BLaER1 treated with 17β-estradiol and CSF1 and Interleukin-3, amounts not matched to agents 10 nM and 100 nM (cell line): Measurements from ENCODE around the gene FARSA.

Experiments
- H3K27ac ChIP-seq, 11 experiments: shearing (Covaris generic); formaldehyde crosslinking; 2 replicates each; pipeline ENCODE4 v1.8.1; 2022
- H3K27me3 ChIP-seq, 11 experiments: shearing (Covaris generic); formaldehyde crosslinking; 2 replicates each; pipeline ENCODE4 v1.8.1; 2022
- H3K36me3 ChIP-seq, 11 experiments: shearing (Covaris generic); formaldehyde crosslinking; 2 replicates each; pipeline ENCODE4 v1.8.1; 2022
- H3K4me1 ChIP-seq, 10 experiments: shearing (Covaris generic); formaldehyde crosslinking; 2 replicates each; pipeline ENCODE4 v1.8.1; 2022
- H3K4me2 ChIP-seq, 11 experiments: shearing (Covaris generic); formaldehyde crosslinking; 2 replicates each; pipeline ENCODE4 v1.8.1; 2022
- H3K4me3 ChIP-seq, 10 experiments: shearing (Covaris generic); formaldehyde crosslinking; 2 replicates each; pipeline ENCODE4 v1.8.1; 2022
- H3K9ac ChIP-seq, 11 experiments: shearing (Covaris generic); formaldehyde crosslinking; 2 replicates each; pipeline ENCODE4 v1.8.1; 2022
- H3K9me3 ChIP-seq, 11 experiments: shearing (Covaris generic); formaldehyde crosslinking; replicated peaks in 1 of 11; 2 replicates each; pipeline ENCODE4 v1.8.1; 2022
- H4K20me1 ChIP-seq, 11 experiments: shearing (Covaris generic); formaldehyde crosslinking; 2 replicates each; pipeline ENCODE4 v1.8.1; 2022
- Cebpa-rat ChIP-seq, 11 experiments: shearing (Covaris generic); IDR thresholded peaks; 2 replicates each; pipeline ENCODE4 v1.8.1; 2022

FARSA gene

DNA sequence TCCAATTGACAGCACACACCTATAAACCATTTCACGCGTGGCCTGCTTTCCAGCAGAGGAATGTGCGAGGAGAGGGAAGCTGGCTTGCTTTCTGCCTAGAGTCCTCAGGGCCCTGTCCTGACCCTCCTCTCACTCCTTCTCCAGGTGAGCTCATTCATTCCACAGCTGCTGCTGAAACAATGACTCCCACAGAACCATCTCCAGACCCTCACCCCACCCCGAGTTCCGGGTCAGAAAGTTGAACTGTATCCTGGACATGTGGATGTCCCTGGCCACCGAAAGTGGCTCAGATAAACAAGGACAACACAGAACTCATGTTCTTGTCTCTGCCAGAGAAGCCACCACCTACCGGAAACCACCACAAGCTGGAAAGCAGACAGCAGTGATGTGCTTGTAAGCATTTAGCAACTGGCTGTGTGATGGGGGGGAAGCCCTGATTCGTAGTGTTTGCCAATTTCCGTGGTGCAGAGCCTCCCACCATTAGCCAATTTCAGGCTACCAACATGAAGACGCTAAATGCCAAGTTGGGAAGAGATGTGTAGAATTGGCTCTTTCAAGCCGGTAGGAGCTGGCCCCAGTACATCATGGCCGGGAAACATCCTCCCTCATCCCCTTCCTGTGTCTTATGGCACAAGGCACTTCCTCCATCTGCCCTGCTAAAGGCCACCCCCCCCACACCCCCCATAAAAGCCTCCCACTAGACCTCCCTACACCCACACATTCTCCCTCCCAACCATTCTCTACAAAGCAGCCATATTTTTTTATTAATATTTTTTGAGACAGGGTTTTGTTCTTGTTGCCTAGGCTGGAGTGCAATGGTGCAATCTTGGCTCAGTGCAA, 19.4 kb downstream of the FARSA start:
- Histone ChIP-seq H3K4me2 (peak overlapping the region; percentile 43 to 77 (median 66)), H3K36me3 (no peaks in the 10 kb centered on the region)

DNA sequence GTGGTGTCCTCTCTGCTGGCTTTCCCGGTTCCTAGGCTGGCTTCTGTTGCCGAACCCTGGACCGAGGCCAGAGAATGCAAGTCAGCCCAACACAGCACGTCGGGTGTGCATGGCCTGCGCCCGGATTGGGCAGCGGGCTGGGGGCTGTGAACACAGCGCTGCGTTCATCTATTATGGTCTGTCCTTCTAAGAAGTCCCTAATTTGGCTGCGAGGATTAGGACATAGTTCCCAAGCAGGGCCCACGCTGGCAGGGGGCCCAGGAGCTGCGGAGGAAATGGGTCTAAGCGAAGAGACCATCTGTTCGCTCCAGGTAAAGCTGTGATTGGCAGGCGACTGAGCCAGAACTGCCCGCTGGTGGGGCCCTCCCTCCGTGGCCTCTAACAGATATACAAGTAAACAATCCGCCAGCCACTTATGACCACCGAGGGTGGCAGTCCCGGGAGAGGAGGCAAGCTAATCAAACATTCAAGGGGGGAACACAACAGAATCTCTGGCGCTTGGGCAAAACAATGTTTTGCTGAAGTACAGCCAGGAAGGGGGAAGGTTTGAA, 20.4 kb downstream of the FARSA start:
- Histone ChIP-seq H3K9me3 (no peaks in the 10 kb centered on the region), H3K27ac (peak overlapping the region in 10 of 11 experiments; percentile 57 to 87 (median 80); a peak in 20 of 22 replicates), H3K36me3 (no peaks in the 10 kb centered on the region), H4K20me1 (no peaks in the 10 kb centered on the region), H3K27me3 (no peaks in the 10 kb centered on the region), H3K4me3 (no peak overlapping the region), H3K4me1 (peaks cover 17 to 27% (median 22%) of the 10 kb centered on the region in 10 experiments), H3K4me2 (peak overlapping the region in 10 of 11 experiments; percentile 43 to 77 (median 66); a peak in 19 of 22 replicates), H3K9ac (peak overlapping the region in 8 of 11 experiments; percentile 61 to 79 (median 70); a peak in 13 of 22 replicates)
- no peak for TF ChIP-seq Cebpa-rat (IDR thresholded peaks at IDR 0.05)

More for the DNA sequence above, 19.4 kb downstream of the FARSA start:
- H4K20me1 ChIP-seq: no peaks in the 10 kb centered on the region
- peaks cover 19 to 37% (median 29%) of the 10 kb centered on the region in 10 experiments for H3K4me1 ChIP-seq
- H3K27me3 ChIP-seq: no peaks in the 10 kb centered on the region
- peak overlapping the region; percentile 34 to 87 (median 80); a peak in 20 of 22 replicates for H3K27ac ChIP-seq
- no peak overlapping the region; a peak in 2 of 20 replicates for H3K4me3 ChIP-seq
- no peaks in the 10 kb centered on the region for H3K9me3 ChIP-seq
- peak in 6 of 11 experiments; percentile 10 to 82 (median 61); a peak in 7 of 22 replicates for TF ChIP-seq Cebpa-rat (IDR thresholded peaks at IDR 0.05)
- H3K9ac ChIP-seq: peak overlapping the region in 9 of 11 experiments; percentile 58 to 79 (median 68); a peak in 18 of 22 replicates

DNA sequence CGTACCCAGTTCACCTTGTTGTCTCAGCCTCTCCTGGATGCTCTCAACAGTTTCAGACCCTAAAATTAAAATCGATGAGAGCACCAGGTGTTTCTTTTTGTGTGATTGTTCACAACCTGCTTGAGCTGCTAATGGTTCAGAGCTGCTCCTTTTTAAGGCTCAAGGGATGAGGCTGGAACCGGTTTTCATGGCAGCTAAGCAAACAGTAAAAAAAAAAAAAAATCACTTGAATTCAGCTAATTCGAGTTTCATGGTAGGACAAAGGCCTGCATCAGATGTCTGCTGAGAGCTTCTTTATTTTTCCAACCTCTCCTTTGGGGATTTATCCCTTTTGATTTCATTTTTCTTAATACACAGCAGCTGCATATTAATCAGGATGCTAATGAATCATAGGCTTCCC, 20.9 kb downstream of the FARSA start:
- Histone ChIP-seq H3K27ac (peak overlapping the region in 9 of 11 experiments; percentile 77 to 87 (median 81); a peak in 11 of 22 replicates), H3K36me3 (no peaks in the 10 kb centered on the region), H3K4me3 (no peak overlapping the region), H3K27me3 (no peaks in the 10 kb centered on the region), H3K9ac (peak overlapping the region in 3 of 11 experiments; percentile 66 to 74 (median 72); a peak in 2 of 22 replicates), H3K4me2 (peak overlapping the region in 3 of 11 experiments; percentile 61 to 77 (median 69); a peak in 4 of 22 replicates), H4K20me1 (no peaks in the 10 kb centered on the region), H3K4me1 (peaks cover 17 to 25% (median 22%) of the 10 kb centered on the region in 10 experiments), H3K9me3 (no peaks in the 10 kb centered on the region)
- TF ChIP-seq Cebpa-rat (IDR thresholded peaks at IDR 0.05): no peak

DNA sequence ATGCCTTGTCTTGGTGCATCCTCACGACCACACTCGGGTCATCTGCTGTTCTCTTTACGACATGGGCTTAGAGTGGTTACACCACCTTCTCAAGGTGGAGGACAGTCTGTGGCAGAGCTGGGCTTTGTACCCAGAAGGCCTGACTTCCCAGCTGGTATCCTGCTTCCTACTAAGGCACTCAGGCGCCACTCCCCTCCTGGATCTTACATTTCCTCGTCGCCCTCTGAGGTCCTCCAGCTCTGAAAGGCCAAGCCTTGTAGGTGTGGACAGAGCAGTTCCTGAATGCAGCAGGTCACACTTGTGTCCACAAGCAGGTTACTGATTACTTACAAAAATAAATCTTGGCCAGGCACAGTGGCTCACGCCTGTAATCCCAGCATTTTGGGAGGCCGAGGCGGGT, 26.3 kb downstream of the FARSA start:
- Histone ChIP-seq H3K27ac (no peak overlapping the region), H3K27me3 (no peaks in the 10 kb centered on the region), H3K9me3 (no peaks in the 10 kb centered on the region), H4K20me1 (no peaks in the 10 kb centered on the region), H3K4me2 (no peak overlapping the region), H3K4me1 (no peaks in the 10 kb centered on the region), H3K4me3 (no peak overlapping the region), H3K9ac (no peak overlapping the region), H3K36me3 (peaks cover 0 to 29% (median 9%) of the 10 kb centered on the region in 11 experiments; a peak in 12 of 22 replicates)
- TF ChIP-seq Cebpa-rat (IDR thresholded peaks at IDR 0.05): no peak

DNA sequence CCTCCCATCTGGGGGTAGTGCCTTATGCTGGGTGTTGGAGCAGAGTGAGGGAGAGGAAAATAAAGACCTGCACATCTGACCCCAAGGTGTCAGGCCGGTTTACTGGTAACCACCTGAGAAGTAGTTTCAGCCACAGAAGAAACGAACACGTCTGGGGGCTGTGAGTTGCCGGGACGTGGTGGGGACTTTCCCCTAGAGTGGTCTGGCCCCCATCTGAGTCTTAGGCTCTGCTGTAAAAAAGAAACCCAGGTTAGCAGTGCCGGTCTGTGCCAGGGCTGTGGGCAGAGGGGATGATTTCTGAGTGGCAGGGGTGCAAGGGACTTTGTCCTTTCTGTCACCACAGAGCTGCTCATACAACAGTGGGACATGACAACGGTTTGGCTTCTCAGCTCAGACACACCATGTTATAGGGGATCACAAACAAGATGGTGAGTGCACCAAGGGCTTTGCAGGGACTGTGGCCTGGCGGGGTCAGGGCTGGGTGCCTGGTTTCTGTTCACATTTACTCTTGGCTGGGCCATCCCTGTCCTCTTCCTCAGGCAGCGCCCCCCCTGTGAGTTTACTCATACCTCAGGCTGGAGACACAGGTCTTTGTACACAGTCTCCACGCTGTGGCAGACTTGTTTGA, 33.5 kb downstream of the FARSA start:
- Histone ChIP-seq H3K27me3 (no peaks in the 10 kb centered on the region), H3K9me3 (no peaks in the 10 kb centered on the region), H3K27ac (no peak overlapping the region), H3K36me3 (peaks cover 42 to 89% (median 64%) of the 10 kb centered on the region in 11 experiments), H3K9ac (no peak overlapping the region), H3K4me3 (no peak overlapping the region), H4K20me1 (peaks cover 0 to 15% (median 0%) of the 10 kb centered on the region in 11 experiments; a peak in 1 of 22 replicates), H3K4me2 (no peak overlapping the region), H3K4me1 (no peaks in the 10 kb centered on the region)
- no peak for TF ChIP-seq Cebpa-rat (IDR thresholded peaks at IDR 0.05)

DNA sequence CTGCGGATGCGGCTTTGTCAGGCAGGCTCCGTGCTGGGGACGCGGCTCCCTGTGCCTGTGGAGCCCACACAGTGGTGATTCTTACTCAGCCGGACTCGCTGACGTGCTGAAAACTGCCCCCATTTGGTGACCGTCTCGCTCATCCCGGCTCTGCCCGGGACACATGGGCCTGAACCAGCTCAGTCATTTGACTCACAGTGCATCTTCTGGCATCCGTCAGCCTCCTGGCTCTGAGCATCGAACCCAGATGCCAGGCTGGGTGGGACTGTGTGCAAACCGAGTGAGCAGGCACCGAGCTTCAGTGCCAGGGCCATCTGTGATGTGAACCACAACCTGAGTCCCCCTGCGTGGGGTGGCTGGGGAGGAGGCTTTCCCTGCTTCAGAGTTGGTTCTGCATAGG, 37.1 kb downstream of the FARSA start:
- Histone ChIP-seq H3K4me1 (peaks cover 8 to 14% (median 12%) of the 10 kb centered on the region in 10 experiments), H3K27me3 (no peaks in the 10 kb centered on the region), H3K36me3 (peaks cover 64 to 93% (median 78%) of the 10 kb centered on the region in 11 experiments), H3K4me2 (no peak overlapping the region), H4K20me1 (peaks cover 0 to 23% (median 6%) of the 10 kb centered on the region in 11 experiments; a peak in 11 of 22 replicates), H3K9me3 (no peaks in the 10 kb centered on the region), H3K4me3 (no peak overlapping the region), H3K27ac (no peak overlapping the region), H3K9ac (0 out of 22 replicates have a peak overlapping the region, but pooled peaks of 2 of the 11 experiments have one; percentile 6 to 26)
- no peak for TF ChIP-seq Cebpa-rat (IDR thresholded peaks at IDR 0.05)

DNA sequence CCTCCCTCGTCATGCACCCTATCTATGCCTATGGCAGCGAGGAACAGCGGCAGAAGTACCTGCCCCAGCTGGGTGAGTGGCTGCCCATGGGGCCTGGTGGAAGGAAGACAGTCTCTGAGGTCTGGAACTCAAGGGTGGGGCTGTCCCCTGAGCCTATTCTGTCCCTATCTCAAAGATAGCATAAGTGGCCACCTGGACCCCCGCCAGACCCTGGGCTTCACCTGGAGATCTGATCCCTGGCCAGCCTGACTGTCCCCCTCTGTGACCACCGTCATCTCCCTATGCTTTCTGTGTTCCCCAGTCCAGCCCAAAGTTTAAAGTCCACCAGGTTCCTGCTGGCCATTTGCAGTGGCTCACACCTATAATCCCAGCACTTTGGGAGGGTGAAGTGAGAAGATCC, 39.9 kb downstream of the FARSA start:
- Histone ChIP-seq H4K20me1 (peaks cover 0 to 23% (median 7%) of the 10 kb centered on the region in 11 experiments; a peak in 11 of 22 replicates), H3K36me3 (peaks cover 51 to 68% (median 59%) of the 10 kb centered on the region in 11 experiments), H3K4me2 (no peak overlapping the region), H3K4me3 (no peak overlapping the region), H3K4me1 (peaks cover 19 to 28% (median 23%) of the 10 kb centered on the region in 10 experiments), H3K27me3 (no peaks in the 10 kb centered on the region), H3K9me3 (no peaks in the 10 kb centered on the region), H3K27ac (no peak overlapping the region), H3K9ac (no peak overlapping the region; a peak in 1 of 22 replicates)
- TF ChIP-seq Cebpa-rat (IDR thresholded peaks at IDR 0.05): no peak

DNA sequence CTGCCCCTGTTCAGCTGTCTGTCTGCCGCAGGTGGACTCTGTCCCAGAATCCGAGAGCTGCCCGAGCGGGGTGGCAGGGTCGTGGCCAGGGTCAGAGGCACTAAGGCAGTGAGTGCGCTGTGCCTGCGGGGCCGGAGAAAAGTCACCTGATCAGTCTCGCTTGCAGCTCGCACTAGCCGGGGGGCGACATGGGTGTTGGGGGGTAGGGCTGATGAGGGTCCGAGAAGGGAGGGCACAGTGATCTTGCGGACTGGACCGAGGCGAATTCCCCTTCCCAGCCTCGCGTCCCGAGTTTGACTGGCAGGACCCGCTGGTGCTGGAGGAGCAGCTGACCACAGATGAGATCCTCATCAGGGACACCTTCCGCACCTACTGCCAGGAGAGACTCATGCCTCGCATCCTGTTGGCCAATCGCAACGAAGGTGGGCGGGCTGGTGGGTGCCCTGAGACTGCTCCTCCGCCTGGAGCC, 41.9 kb downstream of the FARSA start:
- H4K20me1 ChIP-seq: peaks cover 0 to 12% (median 7%) of the 10 kb centered on the region in 11 experiments; a peak in 11 of 22 replicates
- peaks cover 19 to 28% (median 23%) of the 10 kb centered on the region in 10 experiments for H3K4me1 ChIP-seq
- peak overlapping the region in 10 of 11 experiments; percentile 30 to 78 (median 70); a peak in 19 of 22 replicates for H3K27ac ChIP-seq
- peak overlapping the region; percentile 73 to 91 (median 84) for H3K9ac ChIP-seq
- peak overlapping the region; percentile 76 to 99 (median 95) for H3K4me3 ChIP-seq
- peaks cover 31 to 48% (median 39%) of the 10 kb centered on the region in 11 experiments for H3K36me3 ChIP-seq
- no peaks in the 10 kb centered on the region for H3K9me3 ChIP-seq
- peak overlapping the region; percentile 97 to 100 (median 99) for H3K4me2 ChIP-seq
- H3K27me3 ChIP-seq: peaks cover 8 to 15% (median 12%) of the 10 kb centered on the region in 11 experiments; a peak in 21 of 22 replicates
- no peak for TF ChIP-seq Cebpa-rat (IDR thresholded peaks at IDR 0.05)
